Activated CD4-positive, CD25-positive, alpha-beta regulatory T cell (primary cell): ENCODE data around the gene MOV10L1.

Experiments used
- DNase-seq, 4 experiments: peaks; one replicate each; lab custom pipeline; 2025; lab: John Stamatoyannopoulos, UW

The MOV10L1 gene

GRCh38 chr22:50176850-50177536, 87.2 kb downstream of the MOV10L1 start:
- DNase-seq = no peak

DNA sequence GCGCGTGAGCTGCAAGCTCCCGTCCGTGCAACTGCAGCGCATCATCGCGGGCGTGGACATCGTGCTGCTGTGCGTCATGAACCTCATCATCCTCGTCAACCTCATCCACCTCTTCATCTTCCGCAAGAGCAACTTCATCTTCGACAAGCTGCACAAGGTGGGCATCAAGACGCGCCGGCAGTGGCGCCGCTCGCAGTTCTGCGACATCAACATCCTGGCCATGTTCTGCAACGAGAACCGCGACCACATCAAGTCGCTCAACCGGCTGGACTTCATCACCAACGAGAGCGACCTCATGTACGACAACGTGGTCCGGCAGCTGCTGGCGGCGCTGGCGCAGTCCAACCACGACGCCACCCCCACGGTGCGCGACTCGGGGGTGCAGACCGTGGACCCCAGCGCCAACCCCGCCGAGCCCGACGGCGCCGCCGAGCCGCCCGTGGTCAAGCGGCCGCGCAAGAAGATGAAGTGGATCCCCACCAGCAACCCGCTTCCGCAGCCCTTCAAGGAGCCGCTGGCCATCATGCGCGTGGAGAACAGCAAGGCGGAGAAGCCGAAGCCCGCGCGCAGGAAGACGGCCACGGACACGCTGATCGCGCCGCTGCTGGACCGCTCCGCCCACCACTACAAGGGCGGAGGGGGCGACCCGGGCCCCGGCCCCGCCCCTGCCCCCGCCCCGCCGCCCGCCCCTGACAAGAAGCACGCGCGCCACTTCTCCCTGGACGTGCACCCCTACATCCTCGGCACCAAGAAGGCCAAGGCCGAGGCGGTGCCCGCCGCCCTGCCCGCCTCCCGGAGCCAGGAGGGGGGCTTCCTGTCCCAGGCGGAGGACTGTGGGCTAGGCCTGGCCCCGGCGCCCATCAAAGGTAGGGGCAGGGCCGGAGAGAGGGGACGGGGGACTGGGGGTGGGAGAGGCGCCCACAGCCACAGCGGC, 88.0 kb downstream of the MOV10L1 start:
- no peak for DNase-seq

- DNase-seq = no peak
Measured at GRCh38 chr22:50178471-50178864, 88.7 kb downstream of the MOV10L1 start.

- no peak for DNase-seq
Measured at GRCh38 chr22:50178871-50179869, 89.4 kb downstream of the MOV10L1 start.

DNA sequence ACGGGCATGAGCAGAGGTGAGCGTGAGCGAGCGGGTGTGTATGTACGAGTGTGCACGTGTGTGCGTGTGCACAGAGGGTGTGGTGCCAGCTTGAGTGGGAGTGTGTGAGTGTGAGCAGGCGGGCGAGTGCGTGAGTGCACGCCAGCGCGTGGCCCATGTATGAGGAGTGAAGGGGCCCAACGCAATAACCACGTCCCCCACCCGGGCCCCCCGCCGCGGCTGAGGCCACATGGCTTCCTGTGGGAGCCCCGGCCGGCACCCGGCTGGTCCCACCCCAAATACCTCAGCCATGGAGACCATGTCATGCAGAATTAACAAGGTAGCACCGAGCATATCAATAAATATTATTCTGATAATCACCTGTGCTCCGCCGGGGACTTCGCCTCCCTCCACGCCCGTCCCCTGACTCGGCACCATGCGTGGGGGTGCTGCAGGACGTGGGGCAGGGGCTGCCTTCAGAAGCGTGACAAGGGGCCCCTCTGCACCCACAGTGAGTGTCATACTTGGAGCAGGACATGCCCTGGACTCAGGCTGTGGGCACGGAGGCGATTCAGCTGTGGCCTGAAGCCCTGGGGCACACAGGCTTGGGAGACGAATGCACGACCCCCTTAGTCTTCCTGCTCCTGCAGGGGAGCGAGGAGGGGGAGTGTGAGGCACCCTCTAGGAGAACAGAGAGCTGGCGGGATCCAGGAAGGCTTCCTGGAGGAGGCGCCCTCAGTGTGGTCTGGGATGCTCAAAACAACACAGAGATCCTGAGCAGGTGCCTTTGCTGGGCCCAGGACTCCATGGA, 90.3 kb downstream of the MOV10L1 start:
- DNase-seq = no peak

DNA sequence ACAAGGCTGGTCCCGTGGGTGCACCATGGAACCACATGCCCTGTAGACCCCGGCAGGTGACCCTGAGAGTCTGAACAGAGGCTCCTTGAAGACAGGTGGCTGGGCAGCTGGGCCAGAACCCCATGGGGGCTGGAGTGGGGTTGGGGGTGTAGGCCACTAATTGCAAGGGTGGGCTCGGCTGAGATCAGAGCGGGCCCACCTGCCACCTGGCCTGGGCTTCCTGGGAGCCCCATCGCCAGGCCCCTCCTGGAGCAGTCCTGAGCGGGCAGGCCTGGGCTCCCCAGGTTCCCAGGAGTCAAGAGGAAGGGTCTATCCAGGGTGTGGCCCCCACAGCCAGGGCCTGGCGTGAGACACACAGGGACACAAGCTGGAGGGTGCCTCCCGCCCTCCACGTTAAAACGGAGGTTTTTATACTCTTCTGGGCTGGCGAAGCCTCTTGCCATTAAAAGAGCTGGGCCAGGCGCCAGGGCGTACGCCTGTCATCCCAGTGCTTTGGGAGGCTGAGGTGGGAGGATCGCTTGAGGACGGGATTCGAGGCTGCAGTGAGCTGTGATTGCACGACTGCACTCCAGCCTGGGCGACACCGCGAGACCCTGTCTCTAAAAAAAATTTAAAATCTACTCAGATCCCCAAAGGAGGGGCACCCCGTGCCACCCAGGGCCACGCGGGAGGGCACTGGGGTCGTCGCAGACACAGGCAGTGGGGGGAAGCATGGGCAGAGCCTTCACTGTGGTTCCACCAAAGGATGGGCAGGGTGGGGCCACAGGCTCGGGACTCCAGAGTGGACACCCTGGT, 91.1 kb downstream of the MOV10L1 start:
- DNase-seq = no peak

DNA sequence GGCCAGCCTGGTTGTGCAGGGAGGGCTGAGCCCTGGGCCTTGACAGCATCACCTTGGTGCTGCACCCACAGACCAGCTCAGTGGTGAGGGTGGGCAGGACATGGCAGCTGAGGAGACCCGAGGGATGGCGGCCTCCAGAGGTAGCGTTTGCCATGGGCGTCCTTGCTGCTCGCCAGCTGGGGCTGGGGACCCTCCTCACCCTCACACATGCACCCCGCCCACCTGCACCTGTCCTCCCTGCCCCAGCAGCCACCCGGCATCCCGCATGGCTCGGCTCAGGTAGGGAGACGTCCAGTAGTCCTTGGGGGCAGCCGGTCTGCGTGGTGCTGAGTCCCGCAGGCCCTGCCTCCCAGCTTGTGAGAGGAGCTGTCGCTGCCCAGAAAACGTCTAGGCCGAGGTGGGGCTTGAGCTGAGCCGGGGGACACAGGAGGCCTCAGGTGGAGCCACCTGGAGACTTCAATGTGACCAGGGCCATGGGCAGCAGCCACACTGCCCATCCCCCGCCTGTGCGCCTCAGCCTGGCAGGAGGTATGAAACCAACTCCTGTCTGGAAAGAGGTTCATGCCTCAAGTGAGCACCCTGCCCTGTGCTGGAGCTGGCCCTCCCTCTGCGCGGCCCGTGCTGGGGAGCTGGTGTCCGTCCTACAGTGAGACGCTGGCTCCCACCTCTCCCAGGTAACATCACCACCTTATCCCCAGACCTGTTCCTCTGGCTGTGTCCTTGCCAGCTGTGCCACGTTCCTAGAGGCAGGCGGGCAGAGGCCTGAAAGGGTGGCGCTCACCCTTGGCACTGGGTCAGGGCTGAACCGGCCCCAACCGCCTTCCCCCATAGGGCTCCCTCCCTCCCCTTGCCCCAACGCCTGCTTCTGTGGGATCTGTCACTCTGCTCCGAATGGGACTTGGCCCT, 92.6 kb downstream of the MOV10L1 start:
- DNase-seq = no peak

- DNase-seq = no peak
Measured at GRCh38 chr22:50183141-50183971, 93.5 kb downstream of the MOV10L1 start.

GRCh38 chr22:50184004-50184901, 94.4 kb downstream of the MOV10L1 start:
- no peak for DNase-seq

DNA sequence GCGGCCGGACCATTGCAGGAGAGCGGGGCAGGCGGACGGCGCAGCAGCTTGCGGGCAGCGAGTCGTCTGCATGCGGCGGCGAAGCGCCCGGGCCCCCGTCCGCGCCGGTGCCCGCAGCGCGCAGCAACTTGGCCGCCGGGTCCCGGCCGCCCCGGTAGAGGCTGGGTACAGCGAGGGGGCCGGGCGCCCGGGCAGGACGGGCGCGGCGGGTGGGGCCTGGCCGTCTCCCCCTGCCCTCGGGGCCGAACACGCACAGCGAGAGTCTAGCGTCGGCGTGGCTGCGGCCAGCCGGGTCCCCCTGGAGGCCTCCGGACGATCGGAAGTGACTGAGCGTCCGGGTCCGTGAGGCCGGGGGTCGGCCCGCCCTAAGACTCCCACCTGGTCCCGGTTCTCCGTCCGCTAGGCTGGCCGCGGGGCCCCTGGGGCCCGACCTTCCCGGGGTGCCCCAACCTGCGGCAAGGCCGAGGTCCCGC, 95.1 kb downstream of the MOV10L1 start:
- DNase-seq = no peak

GRCh38 chr22:50185375-50186087, 95.7 kb downstream of the MOV10L1 start, which contains the start of gene TRABD:
Gene TRABD, plus strand, starts transcription at chr22:50185913. Its CDS starts 7,148 bp downstream, at chr22:50193061.
- peak; percentile 79 to 90 (median 84) for DNase-seq

DNA sequence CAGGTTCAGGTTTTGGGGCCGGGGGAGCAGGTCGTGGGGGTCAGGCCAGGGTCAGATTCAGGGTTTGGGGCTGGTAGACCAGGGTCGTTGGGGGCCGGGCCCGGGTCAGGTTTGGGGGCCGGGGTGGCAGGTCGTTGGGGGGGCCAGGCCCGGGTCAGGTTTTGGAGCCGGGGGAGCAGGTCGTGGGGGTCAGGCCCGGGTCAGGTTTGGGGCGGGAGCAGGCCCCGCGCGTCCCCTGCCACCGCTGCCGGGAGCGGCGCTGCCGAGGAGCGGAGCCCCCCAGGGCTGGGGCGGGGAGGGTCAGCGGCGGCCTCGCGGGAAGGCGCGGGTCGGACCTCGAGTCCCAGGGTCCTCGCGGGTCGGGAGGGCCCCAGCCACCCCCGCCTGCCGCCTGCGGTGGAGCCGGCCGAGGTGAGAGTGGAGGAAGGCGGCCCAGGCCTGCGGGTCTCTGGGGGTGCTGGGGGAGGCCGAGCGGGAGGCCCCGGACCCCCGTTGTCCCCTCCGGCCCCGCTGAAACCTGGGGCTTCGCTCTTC, 96.4 kb downstream of the MOV10L1 start:
- DNase-seq = no peak

GRCh38 chr22:50186761-50187523, 97.1 kb downstream of the MOV10L1 start:
- no peak for DNase-seq

- DNase-seq = no peak
Measured at GRCh38 chr22:50188356-50188755, 98.5 kb downstream of the MOV10L1 start.

DNA sequence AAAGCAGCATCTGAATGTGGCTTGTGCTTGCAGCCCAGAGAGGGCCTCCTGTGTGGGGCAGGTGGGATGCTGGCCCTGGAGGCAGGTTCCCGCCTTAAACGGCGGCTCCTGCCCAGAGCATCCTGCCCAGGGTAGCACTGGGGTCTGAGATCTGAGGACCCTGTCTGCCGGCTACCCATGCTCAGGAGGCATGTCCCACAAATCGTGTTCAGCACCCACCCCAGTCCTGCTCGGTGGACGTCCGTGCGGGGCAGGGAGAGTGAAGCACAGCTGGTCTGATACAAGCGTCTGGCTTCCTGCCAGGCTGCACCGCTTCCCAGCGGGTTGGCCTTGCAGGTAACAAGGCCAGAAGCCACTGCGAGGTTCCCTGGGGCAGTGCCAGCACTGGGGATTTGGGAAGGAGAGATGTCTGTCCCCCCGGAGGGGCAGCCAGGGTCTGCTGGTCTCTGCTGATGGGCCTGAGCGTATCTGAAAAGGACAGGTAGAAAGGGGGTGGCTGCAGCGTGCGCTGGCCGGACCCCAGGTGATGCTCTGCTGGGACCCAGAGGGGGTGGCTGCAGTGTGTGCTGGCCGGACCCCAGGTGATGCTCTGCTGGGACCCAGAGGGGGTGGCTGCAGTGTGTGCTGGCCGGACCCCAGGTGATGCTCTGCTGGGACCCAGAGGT, 99.5 kb downstream of the MOV10L1 start:
- no peak for DNase-seq
